ENCODE data around the gene RABGAP1.
A peak's percentile ranks its signal among the peaks of the same experiment; 100 is the strongest.
"Not testable (repeated sequence)": the region's sequence is repeated elsewhere in the genome, so short reads cannot be mapped to it uniquely, and the experiment has no call there.

The RABGAP1 gene

DNA sequence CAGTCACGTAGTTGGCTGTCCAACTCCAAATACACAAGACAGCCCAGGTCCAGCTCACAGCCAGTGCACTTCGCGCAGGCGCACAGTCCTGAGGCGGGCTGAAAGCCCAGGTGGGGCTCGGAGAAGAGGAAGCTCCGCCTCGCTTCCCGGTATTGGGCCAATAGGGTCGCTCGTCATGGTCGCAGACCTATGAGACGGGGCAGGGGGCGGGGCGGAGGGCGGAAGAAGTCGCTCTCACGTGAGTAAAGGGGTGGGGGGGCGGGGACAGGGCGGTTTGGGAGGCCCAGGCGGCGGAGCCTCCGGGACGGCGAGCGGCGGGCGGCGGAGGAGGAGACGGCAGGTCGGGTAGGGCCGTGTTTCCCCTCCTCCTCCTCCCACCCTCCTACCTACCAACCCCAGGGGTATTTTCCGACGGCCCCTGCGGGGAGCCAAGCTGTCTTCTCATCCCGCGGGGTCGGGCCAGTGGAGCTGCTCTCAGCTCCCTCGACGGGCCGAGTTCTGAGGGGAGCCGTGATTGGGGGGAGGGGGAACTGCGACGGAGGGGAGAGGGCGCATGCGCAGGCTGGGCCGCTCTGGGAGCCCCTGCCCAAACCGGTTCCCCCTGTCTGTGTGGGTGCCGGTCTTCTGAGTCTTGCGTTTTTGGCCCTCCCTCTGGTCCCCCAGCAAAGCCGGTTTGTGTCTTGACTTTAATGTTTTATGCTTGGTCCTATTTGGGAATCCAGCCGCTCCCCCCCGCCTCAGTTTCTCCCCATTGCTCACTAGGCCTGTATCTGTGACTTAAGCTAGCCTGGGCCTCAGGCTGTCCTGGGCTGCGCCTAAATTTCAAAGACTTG lies at the start of gene RABGAP1:
Gene RABGAP1 (plus strand): TSS at position 272 of the 833 bp plus-strand sequence. CDS start 16,040 bp downstream, outside the sequence.
- no peak for TF ChIP-seq CTCF (IDR thresholded peaks at IDR 0.05; ENCODE audit: low read depth, low read length, missing control alignments)
- peak; percentile 96 for DNase-seq (ENCODE audit: low read depth)
- peak within 1 kb of the TSS; percentile 86 for H3K4me3 ChIP-seq (ENCODE audit: low read depth, low read length)

DNA sequence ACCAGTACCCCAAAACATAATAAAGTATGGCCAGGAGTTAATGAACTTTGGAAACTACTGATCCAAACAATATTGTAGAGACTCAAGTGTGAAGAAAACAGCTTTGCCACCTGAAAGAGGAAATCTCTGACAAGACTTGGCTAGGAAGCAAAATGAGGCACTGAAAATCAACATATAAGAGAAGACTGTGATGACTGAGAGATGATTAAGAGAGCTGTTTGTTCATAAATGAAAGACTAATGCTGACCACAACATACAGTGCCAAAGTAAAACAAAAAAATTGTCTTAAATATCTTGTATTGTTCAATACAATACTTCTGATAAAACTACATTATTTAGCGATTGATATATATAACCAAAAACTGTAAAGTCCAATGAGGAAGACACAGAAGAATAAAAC lies 42.9 kb upstream of the RABGAP1 start:
- no peak for TF ChIP-seq CTCF (IDR thresholded peaks at IDR 0.05; ENCODE audit: low read depth, low read length, missing control alignments)
- H3K4me3 ChIP-seq (ENCODE audit: low read depth, low read length), result no peak overlapping the region
- no peak for DNase-seq (ENCODE audit: low read depth)

DNA sequence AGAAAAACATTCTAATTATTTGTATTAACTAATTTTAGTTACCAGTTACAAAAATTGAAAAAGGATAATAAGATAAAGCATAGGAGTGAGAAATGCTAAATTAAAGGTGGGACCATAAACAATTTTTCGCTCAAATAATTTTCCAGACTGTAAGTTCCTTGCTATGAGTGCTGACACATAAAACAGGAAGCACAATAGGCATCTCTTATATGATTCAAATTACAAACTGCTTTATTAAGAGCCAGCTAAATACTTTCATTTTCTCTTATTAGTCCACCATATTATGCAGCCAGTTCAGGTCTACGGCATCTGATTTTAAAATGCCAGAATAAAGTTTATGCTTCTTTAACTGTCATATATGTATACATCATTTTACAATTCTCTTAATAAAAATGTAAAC lies 40.0 kb upstream of the RABGAP1 start:
- TF ChIP-seq CTCF (IDR thresholded peaks at IDR 0.05; ENCODE audit: low read depth, low read length, missing control alignments), result no peak
- DNase-seq (ENCODE audit: low read depth), result no peak
- H3K4me3 ChIP-seq (ENCODE audit: low read depth, low read length), result peak overlapping the region; percentile 45

GRCh38 chr9:122904466-122904822 lies 36.4 kb upstream of the RABGAP1 start:
- TF ChIP-seq CTCF (IDR thresholded peaks at IDR 0.05; ENCODE audit: low read depth, low read length, missing control alignments), result no peak
- DNase-seq (ENCODE audit: low read depth), result no peak

GRCh38 chr9:122904823-122905710 lies 35.8 kb upstream of the RABGAP1 start, which contains the start of gene RC3H2:
TSS of gene RC3H2 (minus strand) at chr9:122905359. CDS start at chr9:122897509, 7,850 bp downstream.
- peak within 1 kb of the TSS; percentile 75 for H3K4me3 ChIP-seq (ENCODE audit: low read depth, low read length)
- no peak for TF ChIP-seq CTCF (IDR thresholded peaks at IDR 0.05; ENCODE audit: low read depth, low read length, missing control alignments)
- DNase-seq (ENCODE audit: low read depth), result peak; percentile 99

More at GRCh38 chr9:122904466-122904822, 36.4 kb upstream of the RABGAP1 start:
- H3K4me3 ChIP-seq (ENCODE audit: low read depth, low read length), result peak overlapping the region; percentile 75

DNA sequence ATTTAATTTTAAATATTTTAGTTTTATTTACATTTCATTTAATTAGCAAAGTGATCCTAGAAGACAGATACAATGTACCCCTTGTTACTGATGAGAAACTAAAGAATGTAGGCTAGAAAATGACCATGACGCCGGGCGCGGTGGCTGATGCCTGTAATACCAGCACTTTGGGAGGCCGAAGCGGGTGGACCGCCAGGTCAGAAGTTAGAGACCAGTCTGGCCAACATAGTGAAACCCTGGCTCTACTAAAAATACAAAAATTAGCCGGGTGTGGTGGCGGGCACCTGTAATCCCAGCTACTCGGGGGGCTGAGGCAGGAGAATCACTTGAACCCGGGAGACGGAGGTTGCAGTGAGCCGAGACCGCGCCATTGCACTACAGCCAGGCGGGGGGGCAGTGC lies 34.7 kb upstream of the RABGAP1 start:
- not testable (repeated sequence) for H3K4me3 ChIP-seq (ENCODE audit: low read depth, low read length)

DNA sequence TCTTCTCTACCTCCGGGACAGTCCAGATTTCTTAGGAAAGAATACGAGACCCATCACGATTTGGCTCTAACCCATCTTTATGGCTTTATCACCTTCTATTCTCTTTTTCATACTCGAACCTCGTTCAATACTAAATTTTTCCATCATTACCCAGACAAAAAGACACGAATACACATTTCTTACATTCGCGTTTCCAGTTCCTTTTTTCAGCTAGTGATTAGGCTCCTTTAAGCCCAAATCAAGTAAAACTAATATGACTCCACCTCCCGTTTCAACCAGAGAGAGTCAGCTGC lies 28.2 kb upstream of the RABGAP1 start:
- H3K4me3 ChIP-seq (ENCODE audit: low read depth, low read length), result peak overlapping the region; percentile 74

More for the DNA sequence above, 34.7 kb upstream of the RABGAP1 start:
- not testable (repeated sequence) for DNase-seq (ENCODE audit: low read depth)

More for the DNA sequence above, 28.2 kb upstream of the RABGAP1 start:
- DNase-seq (ENCODE audit: low read depth), result no peak
- TF ChIP-seq CTCF (IDR thresholded peaks at IDR 0.05; ENCODE audit: low read depth, low read length, missing control alignments), result no peak

Measured in GM12864 (cell line).